ENCODE results near the gene ASCL4. TPM values are rescaled to one million over a fixed set of nuclear protein-coding genes. Genes with fewer than 3 reads are reported as not detected.

The ASCL4 gene
- total and polyA plus RNA-seq, 2 of the 13 experiments (the other 11 are each of a cell fraction or from before 2014, with no cell fraction given): not detected

DNA sequence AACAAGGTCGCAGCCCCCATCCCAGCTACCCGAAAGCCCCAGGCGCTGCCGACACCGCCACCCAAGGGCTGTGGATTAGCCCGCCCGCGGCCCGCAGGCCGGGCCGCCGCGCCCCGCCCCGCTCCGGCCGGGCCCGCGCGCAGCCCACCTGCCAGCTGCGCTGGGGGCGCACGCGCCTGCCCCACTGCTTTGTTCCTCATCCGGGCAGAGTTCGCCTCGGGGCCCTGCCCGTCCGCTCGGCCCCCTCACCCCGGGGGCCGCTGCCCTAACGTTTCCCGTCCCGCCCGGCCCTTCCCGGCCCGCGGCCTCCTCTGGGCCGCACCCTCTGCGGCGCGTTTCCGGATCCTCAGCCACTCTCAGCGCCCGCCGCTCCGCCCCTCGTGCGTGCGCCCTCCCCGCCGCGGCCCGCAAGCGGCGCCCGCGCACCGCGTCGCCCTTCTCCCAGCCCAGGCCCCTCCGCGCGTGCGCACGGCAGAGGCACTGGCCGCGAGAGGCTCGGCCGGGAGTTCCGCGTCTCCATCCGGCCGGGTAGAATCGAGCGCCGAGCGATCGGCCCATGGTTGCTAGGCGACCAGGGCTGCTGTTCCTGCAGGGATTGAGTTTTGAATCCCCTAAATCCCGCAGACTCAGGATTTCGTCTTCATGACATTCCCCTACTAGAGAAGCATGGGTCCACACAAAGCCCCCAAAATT is 13.5 kb upstream of the ASCL4 start, which contains the start of gene PRDM4 (continued):
- TF ChIP-seq, protein P1, sequence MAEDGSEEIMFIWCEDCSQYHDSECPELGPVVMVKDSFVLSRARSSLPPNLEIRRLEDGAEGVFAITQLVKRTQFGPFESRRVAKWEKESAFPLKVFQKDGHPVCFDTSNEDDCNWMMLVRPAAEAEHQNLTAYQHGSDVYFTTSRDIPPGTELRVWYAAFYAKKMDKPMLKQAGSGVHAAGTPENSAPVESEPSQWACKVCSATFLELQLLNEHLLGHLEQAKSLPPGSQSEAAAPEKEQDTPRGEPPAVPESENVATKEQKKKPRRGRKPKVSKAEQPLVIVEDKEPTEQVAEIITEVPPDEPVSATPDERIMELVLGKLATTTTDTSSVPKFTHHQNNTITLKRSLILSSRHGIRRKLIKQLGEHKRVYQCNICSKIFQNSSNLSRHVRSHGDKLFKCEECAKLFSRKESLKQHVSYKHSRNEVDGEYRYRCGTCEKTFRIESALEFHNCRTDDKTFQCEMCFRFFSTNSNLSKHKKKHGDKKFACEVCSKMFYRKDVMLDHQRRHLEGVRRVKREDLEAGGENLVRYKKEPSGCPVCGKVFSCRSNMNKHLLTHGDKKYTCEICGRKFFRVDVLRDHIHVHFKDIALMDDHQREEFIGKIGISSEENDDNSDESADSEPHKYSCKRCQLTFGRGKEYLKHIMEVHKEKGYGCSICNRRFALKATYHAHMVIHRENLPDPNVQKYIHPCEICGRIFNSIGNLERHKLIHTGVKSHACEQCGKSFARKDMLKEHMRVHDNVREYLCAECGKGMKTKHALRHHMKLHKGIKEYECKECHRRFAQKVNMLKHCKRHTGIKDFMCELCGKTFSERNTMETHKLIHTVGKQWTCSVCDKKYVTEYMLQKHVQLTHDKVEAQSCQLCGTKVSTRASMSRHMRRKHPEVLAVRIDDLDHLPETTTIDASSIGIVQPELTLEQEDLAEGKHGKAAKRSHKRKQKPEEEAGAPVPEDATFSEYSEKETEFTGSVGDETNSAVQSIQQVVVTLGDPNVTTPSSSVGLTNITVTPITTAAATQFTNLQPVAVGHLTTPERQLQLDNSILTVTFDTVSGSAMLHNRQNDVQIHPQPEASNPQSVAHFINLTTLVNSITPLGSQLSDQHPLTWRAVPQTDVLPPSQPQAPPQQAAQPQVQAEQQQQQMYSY (CRISPR knock-in tag; IDR thresholded peaks at IDR 0.05): no peak
- TF ChIP-seq, protein P2, sequence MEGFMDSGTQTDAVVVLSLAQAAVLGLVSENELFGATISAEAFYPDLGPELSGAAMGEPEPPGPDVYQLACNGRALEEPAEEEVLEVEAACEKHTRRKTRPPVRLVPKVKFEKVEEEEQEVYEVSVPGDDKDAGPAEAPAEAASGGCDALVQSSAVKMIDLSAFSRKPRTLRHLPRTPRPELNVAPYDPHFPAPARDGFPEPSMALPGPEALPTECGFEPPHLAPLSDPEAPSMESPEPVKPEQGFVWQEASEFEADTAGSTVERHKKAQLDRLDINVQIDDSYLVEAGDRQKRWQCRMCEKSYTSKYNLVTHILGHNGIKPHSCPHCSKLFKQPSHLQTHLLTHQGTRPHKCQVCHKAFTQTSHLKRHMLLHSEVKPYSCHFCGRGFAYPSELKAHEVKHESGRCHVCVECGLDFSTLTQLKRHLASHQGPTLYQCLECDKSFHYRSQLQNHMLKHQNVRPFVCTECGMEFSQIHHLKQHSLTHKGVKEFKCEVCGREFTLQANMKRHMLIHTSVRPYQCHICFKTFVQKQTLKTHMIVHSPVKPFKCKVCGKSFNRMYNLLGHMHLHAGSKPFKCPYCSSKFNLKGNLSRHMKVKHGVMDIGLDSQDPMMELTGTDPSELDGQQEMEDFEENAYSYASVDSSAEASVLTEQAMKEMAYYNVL (CRISPR knock-in tag; IDR thresholded peaks at IDR 0.05; ENCODE audit: borderline replicate concordance): no peak
- TF ChIP-seq ZBTB1 (CRISPR knock-in tag; IDR thresholded peaks at IDR 0.05; ENCODE audit: borderline replicate concordance) (no peak; the same call in 1 of the 2 replicates), TBP (CRISPR knock-in tag; IDR thresholded peaks at IDR 0.05) (no peak), HNRNPLL (IDR thresholded peaks at IDR 0.05; ENCODE audit: low read depth, low read length, poor library complexity, severe bottlenecking) (peak; percentile 94), ZNF724P (CRISPR knock-in tag; IDR thresholded peaks at IDR 0.05; ENCODE audit: borderline replicate concordance) (no peak), MLLT10 (CRISPR knock-in tag; IDR thresholded peaks at IDR 0.05) (no peak), ZNF12 (CRISPR knock-in tag; IDR thresholded peaks at IDR 0.05) (no peak), THYN1 (CRISPR knock-in tag; IDR thresholded peaks at IDR 0.05; ENCODE audit: borderline replicate concordance, low read depth) (no peak)
- TF ChIP-seq, protein P3, sequence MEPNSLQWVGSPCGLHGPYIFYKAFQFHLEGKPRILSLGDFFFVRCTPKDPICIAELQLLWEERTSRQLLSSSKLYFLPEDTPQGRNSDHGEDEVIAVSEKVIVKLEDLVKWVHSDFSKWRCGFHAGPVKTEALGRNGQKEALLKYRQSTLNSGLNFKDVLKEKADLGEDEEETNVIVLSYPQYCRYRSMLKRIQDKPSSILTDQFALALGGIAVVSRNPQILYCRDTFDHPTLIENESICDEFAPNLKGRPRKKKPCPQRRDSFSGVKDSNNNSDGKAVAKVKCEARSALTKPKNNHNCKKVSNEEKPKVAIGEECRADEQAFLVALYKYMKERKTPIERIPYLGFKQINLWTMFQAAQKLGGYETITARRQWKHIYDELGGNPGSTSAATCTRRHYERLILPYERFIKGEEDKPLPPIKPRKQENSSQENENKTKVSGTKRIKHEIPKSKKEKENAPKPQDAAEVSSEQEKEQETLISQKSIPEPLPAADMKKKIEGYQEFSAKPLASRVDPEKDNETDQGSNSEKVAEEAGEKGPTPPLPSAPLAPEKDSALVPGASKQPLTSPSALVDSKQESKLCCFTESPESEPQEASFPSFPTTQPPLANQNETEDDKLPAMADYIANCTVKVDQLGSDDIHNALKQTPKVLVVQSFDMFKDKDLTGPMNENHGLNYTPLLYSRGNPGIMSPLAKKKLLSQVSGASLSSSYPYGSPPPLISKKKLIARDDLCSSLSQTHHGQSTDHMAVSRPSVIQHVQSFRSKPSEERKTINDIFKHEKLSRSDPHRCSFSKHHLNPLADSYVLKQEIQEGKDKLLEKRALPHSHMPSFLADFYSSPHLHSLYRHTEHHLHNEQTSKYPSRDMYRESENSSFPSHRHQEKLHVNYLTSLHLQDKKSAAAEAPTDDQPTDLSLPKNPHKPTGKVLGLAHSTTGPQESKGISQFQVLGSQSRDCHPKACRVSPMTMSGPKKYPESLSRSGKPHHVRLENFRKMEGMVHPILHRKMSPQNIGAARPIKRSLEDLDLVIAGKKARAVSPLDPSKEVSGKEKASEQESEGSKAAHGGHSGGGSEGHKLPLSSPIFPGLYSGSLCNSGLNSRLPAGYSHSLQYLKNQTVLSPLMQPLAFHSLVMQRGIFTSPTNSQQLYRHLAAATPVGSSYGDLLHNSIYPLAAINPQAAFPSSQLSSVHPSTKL (CRISPR knock-in tag; IDR thresholded peaks at IDR 0.05): 0 out of 2 replicates have a peak, but pooled peaks have one; percentile 8
- TF ChIP-seq, protein P4, sequence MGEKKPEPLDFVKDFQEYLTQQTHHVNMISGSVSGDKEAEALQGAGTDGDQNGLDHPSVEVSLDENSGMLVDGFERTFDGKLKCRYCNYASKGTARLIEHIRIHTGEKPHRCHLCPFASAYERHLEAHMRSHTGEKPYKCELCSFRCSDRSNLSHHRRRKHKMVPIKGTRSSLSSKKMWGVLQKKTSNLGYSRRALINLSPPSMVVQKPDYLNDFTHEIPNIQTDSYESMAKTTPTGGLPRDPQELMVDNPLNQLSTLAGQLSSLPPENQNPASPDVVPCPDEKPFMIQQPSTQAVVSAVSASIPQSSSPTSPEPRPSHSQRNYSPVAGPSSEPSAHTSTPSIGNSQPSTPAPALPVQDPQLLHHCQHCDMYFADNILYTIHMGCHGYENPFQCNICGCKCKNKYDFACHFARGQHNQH (CRISPR knock-in tag; IDR thresholded peaks at IDR 0.05): no peak
- TF ChIP-seq, protein P5, sequence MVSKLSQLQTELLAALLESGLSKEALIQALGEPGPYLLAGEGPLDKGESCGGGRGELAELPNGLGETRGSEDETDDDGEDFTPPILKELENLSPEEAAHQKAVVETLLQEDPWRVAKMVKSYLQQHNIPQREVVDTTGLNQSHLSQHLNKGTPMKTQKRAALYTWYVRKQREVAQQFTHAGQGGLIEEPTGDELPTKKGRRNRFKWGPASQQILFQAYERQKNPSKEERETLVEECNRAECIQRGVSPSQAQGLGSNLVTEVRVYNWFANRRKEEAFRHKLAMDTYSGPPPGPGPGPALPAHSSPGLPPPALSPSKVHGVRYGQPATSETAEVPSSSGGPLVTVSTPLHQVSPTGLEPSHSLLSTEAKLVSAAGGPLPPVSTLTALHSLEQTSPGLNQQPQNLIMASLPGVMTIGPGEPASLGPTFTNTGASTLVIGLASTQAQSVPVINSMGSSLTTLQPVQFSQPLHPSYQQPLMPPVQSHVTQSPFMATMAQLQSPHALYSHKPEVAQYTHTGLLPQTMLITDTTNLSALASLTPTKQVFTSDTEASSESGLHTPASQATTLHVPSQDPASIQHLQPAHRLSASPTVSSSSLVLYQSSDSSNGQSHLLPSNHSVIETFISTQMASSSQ (IDR thresholded peaks at IDR 0.05; ENCODE audit: low read depth): no peak
- TF ChIP-seq, protein P5 (CRISPR knock-in tag; IDR thresholded peaks at IDR 0.05; ENCODE audit: borderline replicate concordance): 0 out of 2 replicates have a peak, but pooled peaks have one; percentile 29
